H9 (cell line): ENCODE measurements around the gene BTRC. TPM values are rescaled to one million over a fixed set of nuclear protein-coding genes. Genes with fewer than 3 reads are reported as not detected.

ENCODE experiments used
- DNase-seq: peaks from one replicate; pipeline ENCODE4 v3.0.0-alpha.2; 2017
- H2AFZ ChIP-seq: one replicate; pipeline ENCODE4 v1.6.1; 2013; ENCODE audit warnings: mild to moderate bottlenecking, low read length, control low read depth, moderate library complexity
- H2AK5ac ChIP-seq: 2 replicates; pipeline ENCODE4 v1.6.1; 2013; ENCODE audit warnings: low read length, control low read depth, mixed read lengths; ENCODE audit not compliant: insufficient read length
- H2BK120ac ChIP-seq: one replicate; pipeline ENCODE4 v1.6.1; 2013; ENCODE audit warnings: low read depth, mild to moderate bottlenecking, low read length, control low read depth, inconsistent platforms; ENCODE audit not compliant: poor library complexity, severe bottlenecking
- H2BK12ac ChIP-seq: 2 replicates; pipeline ENCODE4 v1.6.1; 2013; ENCODE audit warnings: low read length, control low read depth, mixed read lengths, low read depth; ENCODE audit not compliant: insufficient read length
- H2BK15ac ChIP-seq: 2 replicates; pipeline ENCODE4 v1.6.1; 2013; ENCODE audit warnings: low read depth, low read length, control low read depth
- H2BK20ac ChIP-seq: one replicate; pipeline ENCODE4 v1.6.1; 2013; ENCODE audit warnings: low read depth, mild to moderate bottlenecking, low read length, control low read depth, inconsistent platforms; ENCODE audit not compliant: poor library complexity, severe bottlenecking
- H2BK5ac ChIP-seq: 2 replicates; pipeline ENCODE4 v1.6.1; 2013; ENCODE audit warnings: low read length, control low read depth, mixed read lengths; ENCODE audit not compliant: insufficient read length
- H3K14ac ChIP-seq: 2 replicates; pipeline ENCODE4 v1.6.1; 2013; ENCODE audit warnings: low read length, control low read depth; ENCODE audit not compliant: insufficient read depth
- H3K18ac ChIP-seq: 2 replicates; pipeline ENCODE4 v1.6.1; 2013; ENCODE audit warnings: low read depth, mild to moderate bottlenecking, mixed read lengths, low read length, control low read depth; ENCODE audit not compliant: insufficient read length
- H3K23ac ChIP-seq: 2 replicates; pipeline ENCODE4 v1.6.1; 2013; ENCODE audit warnings: low read length, control low read depth, mixed read lengths, low read depth; ENCODE audit not compliant: insufficient read length
- H3K23me2 ChIP-seq: 2 replicates; pipeline ENCODE4 v1.6.1; 2013; ENCODE audit warnings: low read depth, mild to moderate bottlenecking, mixed read lengths, low read length, control low read depth; ENCODE audit not compliant: insufficient read length, poor library complexity, severe bottlenecking
- H3K27ac ChIP-seq: 2 replicates; pipeline ENCODE4 v1.5.1; 2013; ENCODE audit warnings: low read length, control low read depth, mixed read lengths, low read depth; ENCODE audit not compliant: insufficient read length
- H3K27me3 ChIP-seq: 2 replicates; pipeline ENCODE4 v1.6.1; 2013; ENCODE audit warnings: low read length, control low read depth, inconsistent platforms; ENCODE audit not compliant: insufficient read depth
- H3K4ac ChIP-seq: 2 replicates; pipeline ENCODE4 v1.6.1; 2013; ENCODE audit warnings: low read depth, mild to moderate bottlenecking, control low read depth, inconsistent platforms, low read length, moderate library complexity
- H3K4me1 ChIP-seq: 2 replicates; pipeline ENCODE4 v1.6.1; 2013; ENCODE audit warnings: low read length, control low read depth, inconsistent platforms; ENCODE audit not compliant: insufficient read depth
- H3K4me2 ChIP-seq: 2 replicates; pipeline ENCODE4 v1.6.1; 2013; ENCODE audit warnings: low read length, control low read depth, mixed read lengths; ENCODE audit not compliant: insufficient read length, insufficient read depth
- H3K56ac ChIP-seq: 2 replicates; pipeline ENCODE4 v1.6.1; 2013; ENCODE audit warnings: low read depth, mild to moderate bottlenecking, mixed read lengths, low read length, control low read depth; ENCODE audit not compliant: insufficient read length
- H3K79me1 ChIP-seq: 2 replicates; pipeline ENCODE4 v1.6.1; 2013; ENCODE audit warnings: low read depth, mild to moderate bottlenecking, moderate library complexity, low read length, control low read depth, inconsistent platforms; ENCODE audit not compliant: insufficient read depth, poor library complexity, severe bottlenecking
- H3K79me2 ChIP-seq: 2 replicates; pipeline ENCODE4 v1.6.1; 2013; ENCODE audit warnings: low read length, control low read depth, inconsistent platforms; ENCODE audit not compliant: insufficient read depth
- H3K9ac ChIP-seq: 2 replicates; pipeline ENCODE4 v1.6.1; 2013; ENCODE audit warnings: low read length, control low read depth, mixed read lengths; ENCODE audit not compliant: insufficient read length; ENCODE audit errors: extremely low read depth
- H3K9me3 ChIP-seq: one replicate; pipeline ENCODE4 v1.6.1; 2013; ENCODE audit warnings: low read depth, low read length, inconsistent platforms; ENCODE audit not compliant: control insufficient read depth
- H3T11ph ChIP-seq: one replicate; pipeline ENCODE4 v1.6.1; 2013; ENCODE audit warnings: mild to moderate bottlenecking, low read length, control low read depth, inconsistent platforms
- H4K20me1 ChIP-seq: one replicate; pipeline ENCODE4 v1.6.1; 2013; ENCODE audit not compliant: control insufficient read depth, insufficient read length, insufficient read depth
- H4K5ac ChIP-seq: 2 replicates; pipeline ENCODE4 v1.6.1; 2013; ENCODE audit warnings: low read depth, mild to moderate bottlenecking, mixed read lengths, low read length, control low read depth; ENCODE audit not compliant: insufficient read length
- H4K8ac ChIP-seq: replicated peaks from 2 replicates; pipeline ENCODE4 v1.6.1; 2013; ENCODE audit warnings: low read length, control low read depth, mixed read lengths, low read depth; ENCODE audit not compliant: insufficient read length
- H4K91ac ChIP-seq: 2 replicates; pipeline ENCODE4 v1.6.1; 2013; ENCODE audit warnings: low read depth, mild to moderate bottlenecking, moderate library complexity, mixed read lengths, low read length, control low read depth; ENCODE audit not compliant: insufficient read length
- H3K27ac Mint-ChIP-seq, 3 experiments: 2 replicates in 2 of 3; 3 replicates in 1 of 3; pipeline ENCODE4 v1.8.0; 2020 to 2021; ENCODE audit warnings: mixed read lengths in 3 of 3, mild to moderate bottlenecking in 1 of 3, moderate library complexity in 1 of 3
- H3K27me3 Mint-ChIP-seq: 2 replicates; pipeline ENCODE4 v1.8.0; 2021; ENCODE audit warnings: low read depth, mild to moderate bottlenecking, moderate library complexity, mixed read lengths
- H3K36me3 Mint-ChIP-seq, 3 experiments: 2 replicates in 2 of 3; 3 replicates in 1 of 3; pipeline ENCODE4 v1.8.0; 2020 to 2021; ENCODE audit warnings: low read depth in 3 of 3, mixed read lengths in 3 of 3; ENCODE audit not compliant: insufficient read depth in 1 of 3
- H3K4me1 Mint-ChIP-seq, 2 experiments: 2 replicates each; pipeline ENCODE4 v1.8.0; 2020; ENCODE audit warnings: mixed read lengths in 2 of 2
- H3K4me3 Mint-ChIP-seq, 2 experiments: 2 replicates in 1 of 2; 3 replicates in 1 of 2; pipeline ENCODE4 v1.8.0; 2020 to 2021; ENCODE audit warnings: mild to moderate bottlenecking in 2 of 2, mixed read lengths in 2 of 2, moderate library complexity in 1 of 2
- H3K9me3 Mint-ChIP-seq, 2 experiments: 2 replicates in 1 of 2; 3 replicates in 1 of 2; pipeline ENCODE4 v1.8.0; 2020; ENCODE audit warnings: mild to moderate bottlenecking in 2 of 2, mixed read lengths in 2 of 2, moderate library complexity in 1 of 2
- WGBS: extraction: QIAGEN DNeasy Blood & Tissue Kit; methylation state at CpG from one replicate; pipeline ENCODE4 v1.1.7; 2013; ENCODE audit warnings: missing lambda C conversion rate, low lambda C conversion rate, mixed read lengths; ENCODE audit not compliant: insufficient read length; ENCODE audit errors: extremely low coverage; 5-methylcytosine and 5-hydroxymethylcytosine counted together
- total RNA-seq: library from RNA; stranded (reverse); gene quantifications from 2 replicates; pipeline ENCODE4 v1.2.1, GENCODE V29; 2021
- TF ChIP-seq, protein P1 (sequence below): fragments of 200-600 bp; sonication (generic); conservative IDR thresholded peaks from 3 replicates; pipeline ENCODE4 v1.8.0; 2021; ENCODE audit warnings: antibody characterized with exemption, mild to moderate bottlenecking

The BTRC gene
- total RNA-seq, 1 experiment from 2014 or later = 24.2 TPM

DNA sequence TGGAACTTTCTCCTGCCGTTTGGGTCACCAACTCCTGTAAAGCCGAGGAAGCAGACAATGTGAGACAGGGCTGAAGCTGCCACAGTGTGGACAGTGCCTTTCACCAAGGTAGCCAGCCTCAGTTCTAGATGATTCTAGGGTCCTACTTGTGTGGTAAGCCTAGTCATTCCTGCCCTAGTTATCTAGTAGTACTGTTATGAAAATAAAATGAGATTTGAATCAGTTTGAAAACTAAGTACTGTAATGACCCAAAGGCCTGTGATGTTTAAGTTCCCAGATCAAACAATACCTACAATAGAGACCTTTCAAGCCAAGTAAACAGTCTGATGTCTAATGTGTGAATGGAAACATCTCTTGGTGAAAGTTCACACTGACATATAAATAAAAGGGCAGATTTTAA is 197.0 kb downstream of the BTRC start:
- no peaks in the 10 kb centered on the region for H3K23me2 ChIP-seq
- Mint-ChIP-seq H3K9me3 (no peaks in the 10 kb centered on the region), H3K4me3 (no peak overlapping the region), H3K27ac (peak overlapping the region in 1 of 3 experiments; percentile 3; a peak in 2 of 7 replicates), H3K27me3 (no peaks in the 10 kb centered on the region), H3K4me1 (no peaks in the 10 kb centered on the region), H3K36me3 (peaks cover 0 to 13% (median 5%) of the 10 kb centered on the region in 3 experiments; a peak in 4 of 7 replicates)
- H3K23ac ChIP-seq = no peak overlapping the region
- no peak overlapping the region for H2BK15ac ChIP-seq
- H2BK120ac ChIP-seq = no peak overlapping the region
- H4K20me1 ChIP-seq = no peaks in the 10 kb centered on the region
- no peak overlapping the region for H2BK20ac ChIP-seq
- no CpG with 5 or more reads among the region's 2 CpGs for WGBS
- TF ChIP-seq, protein P1, sequence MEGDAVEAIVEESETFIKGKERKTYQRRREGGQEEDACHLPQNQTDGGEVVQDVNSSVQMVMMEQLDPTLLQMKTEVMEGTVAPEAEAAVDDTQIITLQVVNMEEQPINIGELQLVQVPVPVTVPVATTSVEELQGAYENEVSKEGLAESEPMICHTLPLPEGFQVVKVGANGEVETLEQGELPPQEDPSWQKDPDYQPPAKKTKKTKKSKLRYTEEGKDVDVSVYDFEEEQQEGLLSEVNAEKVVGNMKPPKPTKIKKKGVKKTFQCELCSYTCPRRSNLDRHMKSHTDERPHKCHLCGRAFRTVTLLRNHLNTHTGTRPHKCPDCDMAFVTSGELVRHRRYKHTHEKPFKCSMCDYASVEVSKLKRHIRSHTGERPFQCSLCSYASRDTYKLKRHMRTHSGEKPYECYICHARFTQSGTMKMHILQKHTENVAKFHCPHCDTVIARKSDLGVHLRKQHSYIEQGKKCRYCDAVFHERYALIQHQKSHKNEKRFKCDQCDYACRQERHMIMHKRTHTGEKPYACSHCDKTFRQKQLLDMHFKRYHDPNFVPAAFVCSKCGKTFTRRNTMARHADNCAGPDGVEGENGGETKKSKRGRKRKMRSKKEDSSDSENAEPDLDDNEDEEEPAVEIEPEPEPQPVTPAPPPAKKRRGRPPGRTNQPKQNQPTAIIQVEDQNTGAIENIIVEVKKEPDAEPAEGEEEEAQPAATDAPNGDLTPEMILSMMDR = no peak
- H3K18ac ChIP-seq = no peak overlapping the region
- no peak overlapping the region for H3K9ac ChIP-seq
- no peaks in the 10 kb centered on the region for H3K79me2 ChIP-seq
- no peak for DNase-seq
- no peak overlapping the region for H2AK5ac ChIP-seq
- no peak overlapping the region for H4K5ac ChIP-seq
- H4K91ac ChIP-seq = no peak overlapping the region
- no peak overlapping the region for H3K4me2 ChIP-seq
- H4K8ac ChIP-seq = no peak overlapping the region
- H3K4me1 ChIP-seq = no peaks in the 10 kb centered on the region
- H3T11ph ChIP-seq = no peak overlapping the region
- H2AFZ ChIP-seq = no peak overlapping the region
- no peak overlapping the region for H3K56ac ChIP-seq
- no peak overlapping the region for H2BK12ac ChIP-seq
- no peaks in the 10 kb centered on the region for H3K79me1 ChIP-seq
- H3K9me3 ChIP-seq = no peaks in the 10 kb centered on the region
- H3K4ac ChIP-seq = no peak overlapping the region
- H3K27ac ChIP-seq = no peak overlapping the region
- H2BK5ac ChIP-seq = no peak overlapping the region
- no peak overlapping the region for H3K14ac ChIP-seq
- no peaks in the 10 kb centered on the region for H3K27me3 ChIP-seq
